CD14-positive monocyte (primary cell): ENCODE measurements around the gene SUFU. TPM values are rescaled to one million over a fixed set of nuclear protein-coding genes. Genes with fewer than 3 reads are reported as not detected.

Source experiments
- DNase-seq, 3 donors: peaks; one replicate each; pipeline ENCODE4 v3.0.0-alpha.2; 2011 to 2022
- H2AFZ ChIP-seq: 2 replicates; pipeline ENCODE4 v1.6.0; 2012; ENCODE audit warnings: mild to moderate bottlenecking, low read depth, low read length, inconsistent platforms; ENCODE audit not compliant: insufficient read depth, poor library complexity, severe bottlenecking
- H3K27ac ChIP-seq, 2 donors: 1 replicate in 1 of 2; 2 replicates in 1 of 2; pipeline ENCODE4 v1.5.1; 2012 to 2013; ENCODE audit warnings: low read length in 2 of 2, control low read depth in 1 of 2, inconsistent platforms in 1 of 2, low read depth in 1 of 2, mild to moderate bottlenecking in 1 of 2
- H3K27me3 ChIP-seq, 2 donors: one replicate each; pipeline versions ENCODE4 v1.6.0 to v1.6.1; 2011 to 2013; ENCODE audit warnings: low read length in 2 of 2; ENCODE audit not compliant: control insufficient read depth in 2 of 2, insufficient read depth in 2 of 2
- H3K36me3 ChIP-seq, 2 donors: replicated peaks in 1 of 2; 1 replicate in 1 of 2; 2 replicates in 1 of 2; pipeline versions ENCODE4 v1.5.1 to v1.6.1; 2012 to 2013; ENCODE audit warnings: low read length in 2 of 2, control low read depth in 1 of 2, inconsistent platforms in 1 of 2, mild to moderate bottlenecking in 1 of 2; ENCODE audit not compliant: insufficient read depth in 2 of 2, control insufficient read depth in 1 of 2
- H3K4me1 ChIP-seq, 2 donors: 1 replicate in 1 of 2; 2 replicates in 1 of 2; pipeline versions ENCODE4 v1.5.1 to v1.6.1; 2012 to 2013; ENCODE audit warnings: low read length in 2 of 2, control low read depth in 1 of 2, inconsistent platforms in 1 of 2, mild to moderate bottlenecking in 1 of 2, moderate library complexity in 1 of 2; ENCODE audit not compliant: insufficient read depth in 2 of 2, control insufficient read depth in 1 of 2
- H3K4me2 ChIP-seq: replicated peaks from 2 replicates; pipeline ENCODE3; 2012; ENCODE audit warnings: low read length, moderate library complexity, mild to moderate bottlenecking; ENCODE audit not compliant: poor library complexity, severe bottlenecking; ENCODE audit errors: extremely low read depth
- H3K4me3 ChIP-seq, 3 experiments: fragments of 200-600 bp in 1 of 3; sonication (generic) in 1 of 3; replicated peaks in 1 of 3; 1 replicate in 2 of 3; 2 replicates in 1 of 3; pipeline ENCODE4 v1.5.1; 2011 to 2013; ENCODE audit warnings: low read length in 3 of 3, mild to moderate bottlenecking in 3 of 3, control low read depth in 2 of 3, low read depth in 2 of 3, inconsistent platforms in 1 of 3, moderate library complexity in 1 of 3
- H3K79me2 ChIP-seq: 2 replicates; pipeline ENCODE4 v1.6.0; 2012; ENCODE audit warnings: mild to moderate bottlenecking, control low read depth, inconsistent platforms, low read length, moderate library complexity; ENCODE audit not compliant: insufficient read depth
- H3K9ac ChIP-seq: 2 replicates; pipeline ENCODE4 v1.6.0; 2017; ENCODE audit warnings: low read length, mild to moderate bottlenecking; ENCODE audit not compliant: insufficient read depth, poor library complexity, severe bottlenecking
- H3K9me3 ChIP-seq, 2 donors: replicated peaks in 1 of 2; 1 replicate in 1 of 2; 2 replicates in 1 of 2; pipeline versions ENCODE4 v1.5.1 to v1.6.1; 2012 to 2013; ENCODE audit warnings: low read length in 2 of 2, control low read depth in 1 of 2; ENCODE audit not compliant: control insufficient read depth in 1 of 2, insufficient read depth in 1 of 2
- H4K20me1 ChIP-seq: 2 replicates; pipeline ENCODE4 v1.6.0; 2012; ENCODE audit warnings: mild to moderate bottlenecking, low read length, control low read depth, moderate library complexity; ENCODE audit not compliant: insufficient read depth
- H3K27ac Mint-ChIP-seq, 7 donors: one replicate each; pipeline ENCODE4 v1.8.0; 2020; ENCODE audit warnings: mild to moderate bottlenecking in 7 of 7, mixed read lengths in 7 of 7, moderate library complexity in 6 of 7, inconsistent platforms in 2 of 7
- H3K27me3 Mint-ChIP-seq, 3 donors: one replicate each; pipeline ENCODE4 v1.8.0; 2021 to 2022; ENCODE audit warnings: low read depth in 3 of 3, mild to moderate bottlenecking in 3 of 3, mixed read lengths in 3 of 3, moderate library complexity in 3 of 3, inconsistent platforms in 1 of 3
- H3K36me3 Mint-ChIP-seq, 2 donors: one replicate each; pipeline ENCODE4 v1.8.0; 2020; ENCODE audit warnings: mixed read lengths in 2 of 2, inconsistent platforms in 1 of 2, mild to moderate bottlenecking in 1 of 2
- H3K4me1 Mint-ChIP-seq: one replicate; pipeline ENCODE4 v1.8.0; 2020; ENCODE audit warnings: mild to moderate bottlenecking, mixed read lengths
- H3K4me3 Mint-ChIP-seq, 2 donors: one replicate each; pipeline ENCODE4 v1.8.0; 2020; ENCODE audit warnings: mild to moderate bottlenecking in 2 of 2, mixed read lengths in 2 of 2, moderate library complexity in 1 of 2
- H3K9me3 Mint-ChIP-seq, 7 donors: one replicate each; pipeline ENCODE4 v1.8.0; 2020 to 2022; ENCODE audit warnings: mixed read lengths in 7 of 7, mild to moderate bottlenecking in 6 of 7, moderate library complexity in 6 of 7, inconsistent platforms in 2 of 7
- CTCF ChIP-seq: fragments of 200-600 bp; IDR thresholded peaks from one replicate; pipeline ENCODE4 v1.8.0; 2022; ENCODE audit warnings: antibody characterized with exemption, mild to moderate bottlenecking
- WGBS: methylation state at CpG from one replicate; pipeline ENCODE4 v1.1.5; 2013; ENCODE audit warnings: missing lambda C conversion rate; ENCODE audit not compliant: insufficient coverage; 5-methylcytosine and 5-hydroxymethylcytosine counted together
- intact Hi-C, 2 donors: fragments of 100-400 bp; cut with micrococcal nuclease; formaldehyde crosslinking; loops; one replicate each; pipeline versions ENCODE4 v1.15.0 to v1.15.1; 2023
- polyA plus RNA-seq, 3 donors: library from polyadenylated mRNA; depleted of rRNA in 1 of 3; unstranded in 2 of 3; stranded (reverse) in 1 of 3; fragments of 300-500 nt in 2 of 3; fragments of >200 nt in 1 of 3; fragmentation: Illumina TruSeq in 2 of 3; gene quantifications; 1 replicate in 2 of 3; 2 replicates in 1 of 3; pipeline ENCODE4 v1.2.3, GENCODE V29; 2012 to 2021

SUFU gene
- polyA plus RNA-seq, 3 donors, result 3.2 to 10.0 (median 5.7) TPM

GRCh38 chr10:102676534-102677315 lies 173.0 kb downstream of the SUFU start:
- Histone ChIP-seq H3K27me3 (no peaks in the 10 kb centered on the region), H3K4me3 (peak overlapping the region in 1 of 3 experiments; percentile 74), H4K20me1 (no peaks in the 10 kb centered on the region), H2AFZ (no peak overlapping the region), H3K4me1 (peaks cover 75 to 79% of the 10 kb centered on the region in 2 donors), H3K79me2 (peaks cover 7% of the 10 kb centered on the region), H3K9ac (no peak overlapping the region), H3K27ac (peak overlapping the region; percentile 91 to 93), H3K36me3 (no peaks in the 10 kb centered on the region), H3K9me3 (no peaks in the 10 kb centered on the region), H3K4me2 (peak overlapping the region; percentile 80)
- H3K4me1 Mint-ChIP-seq, result peaks cover 77% of the 10 kb centered on the region
- 60% methylated on average over 2 of the region's 9 CpGs for WGBS
- intact Hi-C loops, result no loop called here
- peaks cover 5 to 14% of the 10 kb centered on the region in 2 donors for H3K36me3 Mint-ChIP-seq
- H3K27ac Mint-ChIP-seq, result peak overlapping the region; percentile 93 to 100 (median 98)
- no peak for DNase-seq
- peaks cover 0 to 3% (median 0%) of the 10 kb centered on the region in 3 donors for H3K27me3 Mint-ChIP-seq
- H3K4me3 Mint-ChIP-seq, result peak overlapping the region; percentile 37 to 78
- no peaks in the 10 kb centered on the region for H3K9me3 Mint-ChIP-seq
- TF ChIP-seq CTCF, result no peak

GRCh38 chr10:102677331-102678067 lies 173.7 kb downstream of the SUFU start:
- Mint-ChIP-seq H3K4me3 (no peak overlapping the region), H3K27me3 (peaks cover 0 to 3% (median 0%) of the 10 kb centered on the region in 3 donors), H3K36me3 (peaks cover 10 to 21% of the 10 kb centered on the region in 2 donors), H3K4me1 (peaks cover 70% of the 10 kb centered on the region), H3K9me3 (no peaks in the 10 kb centered on the region), H3K27ac (peak overlapping the region; percentile 93 to 100 (median 98))
- Histone ChIP-seq H3K9ac (no peak overlapping the region), H2AFZ (no peak overlapping the region), H3K27ac (peak overlapping the region in 1 of 2 donors; percentile 93), H4K20me1 (no peaks in the 10 kb centered on the region), H3K79me2 (peaks cover 7% of the 10 kb centered on the region), H3K4me3 (no peak overlapping the region), H3K9me3 (no peaks in the 10 kb centered on the region), H3K4me2 (peak overlapping the region; percentile 80), H3K4me1 (peaks cover 68 to 72% of the 10 kb centered on the region in 2 donors), H3K36me3 (peaks cover 0 to 4% of the 10 kb centered on the region in 2 donors), H3K27me3 (no peaks in the 10 kb centered on the region)
- intact Hi-C loops, result no loop called here
- no peak for DNase-seq
- TF ChIP-seq CTCF, result peak; percentile 10
- 93% methylated on average over 9 of the region's 9 CpGs for WGBS
